HG03442 (cell line): ENCODE data around the gene MYCN.
"Not testable (repeated sequence)": the region's sequence is repeated elsewhere in the genome, so short reads cannot be mapped to it uniquely, and the experiment has no call there.

Experiments
- ATAC-seq: cut with Tn5 transposase; IDR thresholded peaks from one replicate; pipeline ENCODE4 v1.9.1; 2021; ENCODE audit warnings: mild to moderate bottlenecking, moderate library complexity; ENCODE audit not compliant: unreplicated experiment

Gene MYCN

GRCh38 chr2:15956751-15957736 lies 16.7 kb downstream of the MYCN start:
- ATAC-seq, result no peak

- no peak for ATAC-seq
Measured at GRCh38 chr2:15957881-15958713, 17.7 kb downstream of the MYCN start.

GRCh38 chr2:15959331-15960153 lies 19.2 kb downstream of the MYCN start:
- no peak for ATAC-seq

- not testable (repeated sequence) for ATAC-seq
Measured at GRCh38 chr2:15960154-15960520, 19.8 kb downstream of the MYCN start.

- not testable (repeated sequence) for ATAC-seq
Measured at GRCh38 chr2:15963109-15963976, 23.0 kb downstream of the MYCN start.

- ATAC-seq, result no peak
Measured at GRCh38 chr2:15963977-15964670, 23.8 kb downstream of the MYCN start.

- ATAC-seq, result no peak
Measured at GRCh38 chr2:15964936-15965563, 24.7 kb downstream of the MYCN start.

GRCh38 chr2:15965564-15966019 lies 25.2 kb downstream of the MYCN start:
- no peak for ATAC-seq

- no peak for ATAC-seq
Measured at GRCh38 chr2:15967415-15968279, 27.3 kb downstream of the MYCN start.

- ATAC-seq, result no peak
Measured at GRCh38 chr2:15968280-15969178, 28.2 kb downstream of the MYCN start.

GRCh38 chr2:15969214-15969613 lies 28.9 kb downstream of the MYCN start:
- no peak for ATAC-seq

- no peak for ATAC-seq
Measured at GRCh38 chr2:15970701-15971100, 30.4 kb downstream of the MYCN start.

- no peak for ATAC-seq
Measured at GRCh38 chr2:15971351-15971750, 31.0 kb downstream of the MYCN start.

- ATAC-seq, result no peak
Measured at GRCh38 chr2:15971831-15972522, 31.6 kb downstream of the MYCN start.

- ATAC-seq, result no peak
Measured at GRCh38 chr2:15973481-15974401, 33.4 kb downstream of the MYCN start.
